Myometrial cell (primary cell): ENCODE results near the gene CAPRIN2. TPM values are rescaled to one million over a fixed set of nuclear protein-coding genes. Genes with fewer than 3 reads are reported as not detected.

Experiments
- total RNA-seq: library from RNA; depleted of rRNA; stranded (reverse); fragments of >200 nt; gene quantifications from 2 replicates; pipeline ENCODE4 v1.2.3, GENCODE V29; 2015

Gene CAPRIN2
- 24.8 and 34.4 TPM in 2 replicates for total RNA-seq

GRCh38 chr12:30754750-30755394 is at the start of gene CAPRIN2:
CAPRIN2 (minus strand) TSS chr12:30754951; CDS start chr12:30753520, 1,431 bp downstream.

GRCh38 chr12:30695199-30696102 is 59.3 kb downstream of the CAPRIN2 start, which contains the start of gene IPO8:
IPO8 (minus strand) TSS chr12:30695869; CDS start chr12:30695647, 222 bp downstream.

Other genes with a start within 250 kb of the CAPRIN2 start
- 12.7 and 20.0 TPM in 2 replicates for gene IPO8, start 59.1 kb downstream of the CAPRIN2 start, total RNA-seq
- under 0.01 and 0.29 TPM in 2 replicates for gene TSPAN11, start 171.8 kb upstream of the CAPRIN2 start, total RNA-seq